K562 (cell line): ENCODE results near the gene TCF25. TPM values are rescaled to one million over a fixed set of nuclear protein-coding genes. Genes with fewer than 3 reads are reported as not detected.
"Not testable (repeated sequence)": the region's sequence is repeated elsewhere in the genome, so short reads cannot be mapped to it uniquely, and the experiment has no call there.

Source experiments
- ATAC-seq: fragments of 200-7000 bp; cut with Tn5 transposase; 3 replicates; pipeline ENCODE4 v1.9.1; 2020; ENCODE audit warnings: moderate library complexity
- BruUV-seq: library from RNA; stranded (reverse); fragments of 400-500 nt; replicated peaks from 2 replicates; lab custom pipeline; 2021; lab: Mats Ljungman, UMichigan
- CTCF ChIA-PET: fragments of 300-600 bp; formaldehyde crosslinking; extraction: SDS; loops from one replicate; lab custom pipeline; 2021; ENCODE audit warnings: low intra/inter-chr PET ratio; lab: Yijun Ruan, JAX
- POLR2A ChIA-PET: fragments of 300-600, 350-650 bp; sonication (Branson Sonifier 250); formaldehyde crosslinking; extraction: SDS; loops from one replicate; lab custom pipeline; 2021; ENCODE audit warnings: antibody characterized with exemption, inconsistent platforms; lab: Yijun Ruan, JAX
- DNase-seq, 4 experiments: peaks; one replicate each; pipeline versions ENCODE4 v3.0.0 to v3.0.0-alpha.2; 2011 to 2018; ENCODE audit warnings: low spot score in 3 of 4, mixed read lengths in 3 of 4; ENCODE audit errors: extremely low read depth in 1 of 4
- FAIRE-seq: peaks from 2 replicates; lab custom pipeline; 2011; peaks lifted over from hg19 to GRCh38; lab: Jason Lieb, UNC
- H2AFZ ChIP-seq: 2 replicates; pipeline ENCODE4 v1.6.0; 2011; ENCODE audit warnings: low read depth, low read length, control low read depth, inconsistent platforms
- H3K27ac ChIP-seq: fragments of 200-600 bp; 3 replicates; pipeline ENCODE4 v1.8.0; 2011; ENCODE audit warnings: low read depth, mild to moderate bottlenecking, control low read depth, inconsistent platforms, low read length, moderate library complexity, mixed read lengths; ENCODE audit errors: extremely low read depth
- H3K27me3 ChIP-seq, 2 experiments: fragments of 300-600 bp in 1 of 2; 2 replicates in 1 of 2; 3 replicates in 1 of 2; pipeline versions ENCODE4 v1.6.0 to v1.8.0; 2011; ENCODE audit warnings: inconsistent platforms in 2 of 2, low read length in 2 of 2, mild to moderate bottlenecking in 1 of 2, mixed read lengths in 1 of 2, moderate library complexity in 1 of 2; ENCODE audit not compliant: control insufficient read depth in 2 of 2, insufficient read depth in 2 of 2
- H3K36me3 ChIP-seq: fragments of 300-600 bp; 3 replicates; pipeline ENCODE4 v1.8.0; 2011; ENCODE audit warnings: mild to moderate bottlenecking, low read length, inconsistent platforms; ENCODE audit not compliant: control insufficient read depth, insufficient read depth
- H3K4me1 ChIP-seq, 2 experiments: fragments of 200-600 bp in 1 of 2; replicated peaks in 1 of 2; 2 replicates in 1 of 2; 3 replicates in 1 of 2; pipeline versions ENCODE4 v1.5.1 to v1.8.0; 2011; ENCODE audit warnings: inconsistent platforms in 2 of 2, low read length in 2 of 2, mild to moderate bottlenecking in 1 of 2, mixed read lengths in 1 of 2, moderate library complexity in 1 of 2; ENCODE audit not compliant: control insufficient read depth in 2 of 2, insufficient read depth in 2 of 2
- H3K4me2 ChIP-seq: 2 replicates; pipeline ENCODE4 v1.6.1; 2011; ENCODE audit warnings: low read length, control low read depth, inconsistent platforms, mixed read lengths; ENCODE audit not compliant: insufficient read depth
- H3K4me3 ChIP-seq: fragments of 200-600 bp; sonication (generic), shearing (Covaris generic); 2 replicates; pipeline ENCODE4 v1.5.1; 2016; ENCODE audit warnings: control low read depth, inconsistent platforms
- H3K79me2 ChIP-seq: fragments of 200-600 bp; 3 replicates; pipeline ENCODE4 v1.8.0; 2011; ENCODE audit warnings: low read length, inconsistent platforms; ENCODE audit not compliant: control insufficient read depth, insufficient read depth
- H3K9ac ChIP-seq, 2 experiments: 2 replicates each; pipeline versions ENCODE4 v1.6.0 to v1.6.1; 2011; ENCODE audit warnings: low read depth in 2 of 2, low read length in 2 of 2, control low read depth in 1 of 2, inconsistent platforms in 1 of 2, mild to moderate bottlenecking in 1 of 2, mixed read lengths in 1 of 2; ENCODE audit not compliant: insufficient read depth in 1 of 2
- H3K9me1 ChIP-seq: one replicate; pipeline ENCODE4 v1.6.0; 2011; ENCODE audit warnings: inconsistent platforms, mild to moderate bottlenecking, low read length, moderate library complexity; ENCODE audit not compliant: control insufficient read depth, insufficient read depth
- H3K9me3 ChIP-seq: replicated peaks from 2 replicates; pipeline ENCODE4 v1.5.1; 2011; ENCODE audit warnings: low read depth, low read length, inconsistent platforms; ENCODE audit not compliant: control insufficient read depth, insufficient read depth
- H4K20me1 ChIP-seq: replicated peaks from 2 replicates; pipeline ENCODE4 v1.6.1; 2011; ENCODE audit warnings: low read length, inconsistent platforms, mixed read lengths; ENCODE audit not compliant: control insufficient read depth, insufficient read depth
- ARID4B ChIP-seq: sonication (generic); formaldehyde crosslinking; IDR thresholded peaks from 2 replicates; pipeline ENCODE4 v1.8.0; 2022; ENCODE audit warnings: mild to moderate bottlenecking, missing genetic modification reagents
- ATF1 ChIP-seq, 2 experiments: fragments of 450-650 bp in 1 of 2; IDR thresholded peaks; 2 replicates each; pipeline ENCODE4 v1.6.1; 2016; ENCODE audit warnings: missing compliant biosample characterization in 1 of 2, missing genetic modification characterization in 1 of 2
- CBX1 ChIP-seq: sonication (generic); IDR thresholded peaks from 2 replicates; pipeline ENCODE4 v1.6.1; 2016; ENCODE audit warnings: antibody characterized with exemption, low read depth, mild to moderate bottlenecking
- EGR1 ChIP-seq: fragments of 450-650 bp; conservative IDR thresholded peaks from 2 replicates; pipeline ENCODE4 v1.6.1; 2017; ENCODE audit warnings: mild to moderate bottlenecking
- FOXA3 ChIP-seq, 2 experiments: fragments of 450-650 bp in 1 of 2; sonication (generic) in 1 of 2; formaldehyde crosslinking; IDR thresholded peaks in 1 of 2; conservative IDR thresholded peaks in 1 of 2; 2 replicates each; pipeline versions ENCODE4 v1.4.0 to v1.8.0; 2020 to 2022; ENCODE audit warnings: mild to moderate bottlenecking in 2 of 2, missing genetic modification reagents in 1 of 2
- FOXK1 ChIP-seq: sonication (generic); formaldehyde crosslinking; IDR thresholded peaks from 2 replicates; pipeline ENCODE4 v1.8.0; 2022; ENCODE audit warnings: missing genetic modification reagents, mild to moderate bottlenecking, borderline replicate concordance
- MYBL2 ChIP-seq, 2 experiments: fragments of 450-650 bp in 1 of 2; sonication (generic) in 1 of 2; formaldehyde crosslinking in 1 of 2; IDR thresholded peaks; 2 replicates each; pipeline versions ENCODE4 v1.6.1 to v1.8.1; 2017 to 2022; ENCODE audit warnings: borderline replicate concordance in 1 of 2, inconsistent platforms in 1 of 2, low read depth in 1 of 2, mild to moderate bottlenecking in 1 of 2, missing genetic modification reagents in 1 of 2, moderate library complexity in 1 of 2
- MYNN ChIP-seq, 2 experiments: sonication (generic); formaldehyde crosslinking in 1 of 2; IDR thresholded peaks; 2 replicates each; pipeline versions ENCODE4 v1.5.0 to v1.6.1; 2016 to 2020; ENCODE audit warnings: antibody characterized with exemption in 1 of 2, missing genetic modification reagents in 1 of 2
- RBM22 ChIP-seq: fragments of 200-400 bp; formaldehyde crosslinking; IDR thresholded peaks from 2 replicates; pipeline ENCODE4 v1.6.1; 2018; ENCODE audit warnings: low read length, low read depth; ENCODE audit not compliant: poor library complexity, severe bottlenecking
- SRSF7 ChIP-seq: fragments of 200-400 bp; formaldehyde crosslinking; optimal IDR thresholded peaks from 2 replicates; pipeline ENCODE3; 2017; ENCODE audit warnings: mild to moderate bottlenecking, low read depth, low read length
- STAT5A ChIP-seq: IDR thresholded peaks from 2 replicates; pipeline ENCODE4 v1.6.1; 2012; ENCODE audit warnings: low read length, inconsistent platforms, borderline replicate concordance
- SUPT5H ChIP-seq: fragments of 450-650 bp; IDR thresholded peaks from 2 replicates; pipeline ENCODE4 v1.6.1; 2016
- ZNF263 ChIP-seq: sonication (generic); formaldehyde crosslinking; IDR thresholded peaks from 2 replicates; pipeline ENCODE4 v1.8.0; 2022; ENCODE audit warnings: mild to moderate bottlenecking, missing genetic modification reagents, borderline replicate concordance
- WGBS: fragments of 100-300 bp; shearing (Covaris generic); methylation state at CpG from one replicate; pipeline ENCODE4 v1.1.6; 2016; ENCODE audit warnings: low coverage, mixed read lengths; ENCODE audit not compliant: insufficient coverage; ENCODE audit errors: missing lambda C conversion rate; 5-methylcytosine and 5-hydroxymethylcytosine counted together
- in situ Hi-C: fragments of 300-500 bp; cut with MboI; formaldehyde crosslinking; loops from 4 replicates; pipeline ENCODE4 v1.15.0; 2018; ENCODE audit warnings: inconsistent platforms, mixed read lengths
- intact Hi-C: fragments of 100-400 bp; cut with micrococcal nuclease; formaldehyde crosslinking; loops from 2 replicates; pipeline ENCODE4 v1.14.2; 2022
- polyA plus RNA-seq, 8 experiments: library from polyadenylated mRNA; depleted of rRNA in 4 of 8; stranded (reverse) in 5 of 8; unstranded in 3 of 8; fragments of >200 nt; fragmentation: Nextera tagmentation in 2 of 8; fragmentation: Illumina TruSeq in 1 of 8; extraction: Ambion mirVana in 2 of 8; extraction: Trizol in 1 of 8; gene quantifications; 2 replicates each; pipeline versions ENCODE4 v1.2.1 to v1.2.3, GENCODE V29; 2011 to 2014; ENCODE audit warnings: inconsistent platforms in 1 of 8, missing spikeins in 1 of 8
- total RNA-seq, 7 experiments: library from RNA; depleted of rRNA in 6 of 7; stranded (reverse); fragments of >200 nt in 6 of 7; fragmentation: Illumina TruSeq in 2 of 7; extraction: Trizol in 2 of 7; gene quantifications; 2 replicates each; pipeline versions ENCODE4 v1.2.1 to v1.2.3, GENCODE V29; 2011 to 2021; ENCODE audit warnings: low replicate concordance in 1 of 7

Gene TCF25
- total and polyA plus RNA-seq, 9 of the 15 experiments (the other 6 are each of a cell fraction or from before 2014, with no cell fraction given), result 9.0 to 154 (median 83.8) TPM

DNA sequence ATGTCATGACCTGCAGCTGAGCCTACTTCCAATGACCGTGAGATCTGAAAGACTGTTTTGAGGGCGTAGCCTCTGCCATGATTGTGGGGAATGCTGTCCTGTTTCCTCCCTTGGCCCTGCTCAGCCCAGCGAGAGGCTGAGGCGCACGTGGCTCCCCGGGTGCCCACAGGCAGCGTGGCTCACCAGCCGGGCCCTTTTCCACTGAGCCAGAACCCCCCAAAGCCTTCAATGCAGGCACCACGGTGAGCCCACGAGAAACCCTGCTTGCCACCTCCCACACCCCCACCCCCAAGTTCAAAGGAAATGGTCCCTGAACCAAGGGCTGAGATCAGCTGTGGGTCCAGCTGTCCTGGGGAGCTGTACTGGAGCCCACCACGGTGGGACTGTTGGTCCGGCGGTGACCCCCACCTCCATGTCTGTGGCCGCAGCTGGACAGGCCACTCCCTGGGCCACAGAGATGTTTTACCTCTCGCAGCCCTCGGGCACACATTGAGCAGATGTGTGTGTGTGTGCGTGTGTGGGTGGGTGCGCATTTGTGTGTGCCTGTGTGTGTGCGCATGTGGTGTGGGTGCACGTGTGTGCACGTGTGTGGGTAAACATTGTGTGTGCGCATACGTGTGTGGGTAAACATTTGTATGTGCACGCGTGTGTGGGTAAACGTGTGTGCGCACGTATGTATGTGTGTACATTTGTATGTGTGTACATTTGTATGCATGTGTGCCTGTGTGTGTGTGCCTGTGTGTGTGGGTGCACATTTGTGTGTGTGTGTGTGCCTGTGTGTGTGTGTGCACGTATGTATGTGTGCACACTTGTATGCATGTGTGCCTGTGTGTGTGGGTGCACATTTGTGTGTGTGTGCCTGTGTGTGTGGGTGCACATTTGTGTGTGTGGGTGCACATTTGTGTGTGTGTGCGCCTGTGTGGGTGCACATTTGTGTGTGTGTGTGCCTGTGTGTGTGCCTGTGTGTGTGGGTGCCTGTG lies 40.3 kb downstream of the TCF25 start (continued):
- TF ChIP-seq ARID4B, result 0 out of 2 replicates have a peak, but pooled peaks have one; percentile 24
- TF ChIP-seq ZNF263, result 0 out of 2 replicates have a peak, but pooled peaks have one; percentile 17
- peak; percentile 83 for TF ChIP-seq RBM22
- peak; percentile 77; the same call in 1 of the 2 replicates for TF ChIP-seq STAT5A
- TF ChIP-seq CBX1, result peak; percentile 28; the same call in 1 of the 2 replicates
- TF ChIP-seq MYBL2 (IDR thresholded peaks at IDR 0.05; ENCODE audit: low read depth), result no peak
- TF ChIP-seq MYBL2 (CRISPR knock-in tag; IDR thresholded peaks at IDR 0.05; ENCODE audit: borderline replicate concordance), result no peak
- TF ChIP-seq ATF1 (CRISPR knock-in tag; IDR thresholded peaks at IDR 0.05), result no peak
- TF ChIP-seq ATF1 (tag; IDR thresholded peaks at IDR 0.05), result no peak
- TF ChIP-seq EGR1, result 0 out of 2 replicates have a peak, but pooled peaks have one; percentile 17
- peak in 1 of 2 experiments; percentile 63; a peak in 1 of 4 replicates for TF ChIP-seq FOXA3 (CRISPR knock-in tag; conservative IDR thresholded peaks at IDR 0.05 in 1 of 2, IDR thresholded peaks at IDR 0.05 in 1 of 2)
- no peak for TF ChIP-seq FOXK1 (CRISPR knock-in tag)
- TF ChIP-seq SRSF7, result no peak
- peak; percentile 54 for TF ChIP-seq SUPT5H
- peak; percentile 64; the same call in 1 of the 2 replicates for TF ChIP-seq MYNN (IDR thresholded peaks at IDR 0.05)
- no peak for TF ChIP-seq MYNN (CRISPR knock-in tag; IDR thresholded peaks at IDR 0.05)

DNA sequence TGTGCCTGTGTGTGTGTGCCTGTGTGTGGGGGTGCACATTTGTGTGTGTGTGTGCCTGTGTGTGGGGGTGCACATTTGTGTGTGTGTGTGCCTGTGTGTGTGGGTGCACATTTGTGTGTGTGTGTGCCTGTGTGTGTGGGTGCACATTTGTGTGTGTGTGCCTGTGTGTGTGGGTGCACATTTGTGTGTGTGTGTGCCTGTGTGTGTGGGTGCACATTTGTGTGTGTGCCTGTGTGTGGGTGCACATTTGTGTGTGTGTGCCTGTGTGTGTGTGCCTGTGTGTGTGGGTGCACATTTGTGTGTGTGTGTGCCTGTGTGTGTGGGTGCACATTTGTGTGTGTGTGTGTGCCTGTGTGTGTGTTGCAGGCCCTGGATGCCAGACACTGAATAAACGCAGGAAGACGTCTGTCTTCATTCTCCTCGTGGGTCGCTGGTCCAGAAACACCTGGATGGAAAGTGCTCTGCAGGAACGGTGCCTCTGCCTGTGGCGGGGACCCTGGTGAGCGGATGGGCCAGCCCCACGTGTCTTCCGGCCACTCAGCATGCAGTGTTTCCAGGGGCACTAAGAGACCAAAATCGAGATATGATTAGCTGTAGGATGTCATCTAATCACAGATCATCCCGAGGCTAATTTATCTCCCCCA lies 41.4 kb downstream of the TCF25 start:
- FAIRE-seq, H3K27me3 ChIP-seq, H2AFZ ChIP-seq, H3K9me1 ChIP-seq, H4K20me1 ChIP-seq, H3K79me2 ChIP-seq, in situ Hi-C loops, DNase-seq, ATAC-seq, H3K4me3 ChIP-seq, CTCF ChIA-PET, H3K9me3 ChIP-seq, BruUV-seq, H3K4me2 ChIP-seq, H3K27ac ChIP-seq: not testable (repeated sequence)
- 0 out of 4 replicates have a peak overlapping the region, but pooled peaks of 1 of the 2 experiments have one; percentile 22 for H3K9ac ChIP-seq
- H3K4me1 ChIP-seq, result peaks cover 18 to 67% of the 10 kb centered on the region in 2 experiments
- intact Hi-C loops, result loop anchor here (5.0 kb wide), 1 partner anchor 212 kb away; the partner anchor contains the start of gene SPATA2L
- peaks cover 29% of the 10 kb centered on the region; the same call in 2 of the 3 replicates for H3K36me3 ChIP-seq
- POLR2A ChIA-PET, result interaction anchor here (0.7 to 1.2 kb wide), 2 partner anchors 8 to 9 kb away, joined by 3 to 8 read pairs; no protein-coding TSS in a partner anchor
- 48% methylated on average over 11 of the region's 11 CpGs for WGBS
